GM19099 (cell line): Measurements from ENCODE around the gene ADH4.

Experiments
- POLR2A ChIP-seq: IDR thresholded peaks from 3 replicates; pipeline ENCODE4 v1.6.1; 2011; ENCODE audit warnings: low read depth; ENCODE audit not compliant: insufficient read length; ENCODE audit errors: extremely low read depth

Gene ADH4

DNA sequence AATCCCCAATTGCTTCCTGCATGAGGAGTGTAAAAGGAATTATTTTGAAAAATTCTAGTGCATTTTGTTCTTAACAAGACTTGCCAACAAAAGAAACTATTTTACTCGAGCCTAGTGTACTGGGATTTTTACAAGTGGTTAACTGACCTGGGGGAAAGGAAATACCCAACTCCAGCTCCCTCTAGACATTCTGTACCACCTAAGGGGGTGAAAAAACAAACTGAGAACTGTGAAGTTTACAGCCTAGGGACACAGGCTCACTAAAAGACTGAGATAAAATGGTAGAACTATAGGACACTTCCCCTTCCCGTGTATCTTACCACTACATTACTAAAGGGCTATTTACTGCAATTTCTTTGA lies 52.9 kb downstream of the ADH4 start:
- TF ChIP-seq POLR2A = no peak

DNA sequence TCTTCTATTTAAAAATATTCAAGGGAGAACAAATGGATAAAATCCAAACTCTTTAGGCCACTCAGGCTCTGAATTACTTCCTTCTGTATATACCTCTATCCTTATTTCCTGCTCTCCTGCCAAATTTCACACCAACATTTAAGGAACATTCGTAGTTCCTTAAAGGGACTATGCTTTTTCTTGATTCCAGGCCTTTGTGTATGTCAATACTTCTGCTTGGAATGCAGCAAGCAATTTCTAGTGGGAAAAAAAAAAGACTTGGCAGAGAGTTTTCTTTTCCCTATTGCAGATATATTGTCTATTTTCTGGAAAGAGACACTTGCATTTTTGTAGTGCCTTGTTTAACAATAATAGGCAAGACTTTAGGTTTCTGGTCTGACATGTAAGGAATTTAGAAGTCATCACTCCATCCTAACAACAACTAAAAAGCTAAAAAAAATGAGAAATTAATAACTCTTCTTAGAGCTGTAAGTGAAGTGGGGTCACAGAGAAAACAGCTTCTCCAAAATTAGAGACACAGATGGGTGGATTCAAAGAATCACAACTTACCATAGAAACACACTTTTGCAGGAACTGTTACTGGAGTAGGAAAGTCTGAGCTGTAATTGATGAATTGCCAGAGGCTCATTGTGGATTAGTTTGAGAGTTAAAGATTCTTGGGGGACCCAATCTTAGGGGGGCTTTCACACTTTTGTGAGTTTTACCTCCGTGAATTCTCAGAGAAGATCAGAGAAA lies 53.4 kb downstream of the ADH4 start:
- TF ChIP-seq POLR2A = no peak

DNA sequence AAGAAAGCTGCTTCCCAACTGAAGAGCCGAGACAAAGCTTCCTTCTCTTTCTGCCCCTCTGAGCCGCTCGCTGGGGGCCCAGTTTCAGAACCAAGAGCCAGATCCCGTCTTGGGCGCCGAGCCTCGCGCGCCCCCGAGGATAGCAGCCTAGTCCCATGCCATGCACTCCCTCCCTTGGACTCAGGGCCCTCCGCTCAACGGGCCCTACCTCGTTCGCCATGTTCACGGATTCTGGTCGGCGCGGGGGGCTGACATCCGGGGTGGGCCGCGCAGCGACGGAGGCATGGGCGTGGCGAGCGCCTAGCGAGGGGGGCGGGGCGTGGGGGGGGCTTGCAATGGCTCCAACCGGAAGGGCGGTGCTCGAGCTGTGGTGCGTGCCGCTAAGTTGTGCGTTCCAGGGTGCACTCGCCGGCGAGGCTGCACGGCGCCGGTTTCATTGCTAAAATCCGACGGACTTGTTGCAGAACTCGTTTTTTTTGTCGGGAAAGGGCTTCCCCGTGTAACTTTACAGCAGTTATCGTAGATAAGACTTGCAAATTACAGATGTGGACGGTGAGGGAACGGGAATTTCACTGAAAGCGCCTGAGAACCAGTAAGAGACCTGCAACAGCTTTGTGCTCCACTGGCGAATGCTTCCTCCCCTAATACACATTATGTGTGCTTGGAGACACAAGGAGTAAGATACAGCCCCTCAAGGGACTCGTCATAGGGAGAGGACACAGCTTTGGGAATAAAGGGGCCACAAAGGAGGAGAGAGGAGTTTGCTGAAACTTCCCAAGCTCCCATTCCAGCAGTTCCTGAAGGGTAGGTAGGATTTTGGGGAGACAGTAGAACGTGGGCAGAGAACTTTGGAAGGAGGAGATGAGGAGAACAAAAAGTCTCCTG lies 55.4 kb downstream of the ADH4 start, which contains the start of gene ADH5:
Gene ADH5, minus strand, starts transcription at position 308 of the 885 bp plus-strand sequence. Its CDS starts 88 bp downstream, at position 220.
- TF ChIP-seq POLR2A = peak; percentile 96

DNA sequence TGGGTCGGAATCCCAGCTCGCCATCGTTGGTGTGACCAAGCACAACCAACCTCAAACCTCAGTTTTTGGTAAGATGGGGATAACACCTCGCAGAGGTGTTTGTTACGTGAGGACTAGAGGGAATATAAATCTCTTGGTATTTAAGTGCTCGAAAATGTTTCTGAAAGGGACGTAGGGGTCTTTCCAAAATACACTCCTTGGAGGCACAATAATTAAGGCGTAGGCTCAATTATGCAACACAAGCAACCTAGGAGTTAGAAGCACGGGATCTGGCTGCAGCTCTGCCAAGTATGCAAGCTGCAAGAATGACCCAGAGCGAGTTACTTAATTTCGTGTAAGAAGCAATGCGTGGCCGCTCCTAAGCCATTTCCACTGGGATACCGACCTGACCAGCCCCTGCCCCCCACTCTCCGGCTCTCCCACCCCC lies 56.1 kb downstream of the ADH4 start:
- TF ChIP-seq POLR2A = no peak

DNA sequence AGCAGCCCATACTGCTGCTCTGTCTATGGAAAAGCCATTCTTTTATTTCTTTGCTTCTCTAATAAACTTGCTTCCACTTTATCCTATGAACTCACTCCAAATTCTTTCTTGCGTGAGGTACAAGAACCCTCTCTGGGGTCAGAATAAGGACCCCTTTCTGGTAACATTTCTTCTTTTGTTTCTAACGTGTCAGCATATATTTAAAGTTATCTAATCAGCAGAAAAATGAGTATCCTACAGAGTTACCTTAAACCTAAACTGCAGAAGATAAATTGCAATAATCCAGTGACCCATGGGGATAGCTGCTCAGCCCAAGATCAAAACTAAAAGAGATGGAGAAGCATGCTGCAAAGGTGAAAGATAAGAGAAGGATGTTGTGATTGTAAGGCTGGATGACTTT lies 59.5 kb downstream of the ADH4 start:
- TF ChIP-seq POLR2A = no peak

DNA sequence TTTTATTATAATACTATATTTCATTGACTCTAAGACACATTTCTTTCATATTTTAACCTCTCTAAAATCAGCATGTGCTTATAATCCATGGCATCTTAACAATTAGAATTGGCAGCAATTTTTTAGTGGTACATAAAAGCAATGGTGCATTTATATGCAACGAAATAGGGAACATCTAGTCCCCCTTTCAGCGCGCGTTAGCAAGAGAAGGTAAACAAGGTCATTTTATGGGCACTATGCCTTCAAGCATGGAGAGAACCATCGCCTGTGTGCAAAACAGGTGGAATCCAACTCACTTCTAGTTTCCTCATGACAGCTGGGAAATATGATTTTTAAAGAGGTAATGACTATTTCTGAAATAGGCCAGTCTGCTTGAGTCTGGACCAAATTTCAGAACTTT lies 61.9 kb downstream of the ADH4 start:
- no peak for TF ChIP-seq POLR2A

DNA sequence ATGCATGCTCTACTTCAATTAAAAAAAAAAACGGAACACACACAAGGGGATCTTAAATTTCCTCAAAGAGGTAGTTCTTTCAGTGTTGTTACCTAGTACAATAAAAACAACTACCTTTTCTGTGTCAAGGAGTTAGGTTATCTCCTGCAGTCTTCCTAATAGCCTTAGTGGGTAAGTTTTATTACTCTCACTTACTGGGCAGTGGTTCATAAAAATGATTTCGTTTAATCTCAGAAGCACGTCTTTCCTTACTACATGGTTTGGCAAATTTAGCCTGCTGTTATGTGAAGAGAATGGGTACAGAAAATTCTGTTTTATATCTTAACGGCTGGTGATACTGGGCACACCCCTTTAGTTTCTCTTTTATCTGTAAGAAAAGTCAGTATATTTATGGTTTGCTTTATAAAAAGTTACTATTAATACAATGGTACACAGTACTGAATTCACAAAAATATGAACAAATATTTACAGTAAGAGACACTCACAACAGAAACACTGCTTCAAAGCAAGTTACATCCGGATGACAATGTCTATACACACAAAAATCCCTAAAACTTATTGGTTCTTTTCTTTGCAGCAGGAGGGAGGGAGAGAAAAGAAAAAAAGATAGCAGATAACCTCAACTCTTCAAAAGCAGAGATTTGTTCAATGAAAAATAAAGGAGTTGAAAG lies 64.3 kb downstream of the ADH4 start:
- no peak for TF ChIP-seq POLR2A

DNA sequence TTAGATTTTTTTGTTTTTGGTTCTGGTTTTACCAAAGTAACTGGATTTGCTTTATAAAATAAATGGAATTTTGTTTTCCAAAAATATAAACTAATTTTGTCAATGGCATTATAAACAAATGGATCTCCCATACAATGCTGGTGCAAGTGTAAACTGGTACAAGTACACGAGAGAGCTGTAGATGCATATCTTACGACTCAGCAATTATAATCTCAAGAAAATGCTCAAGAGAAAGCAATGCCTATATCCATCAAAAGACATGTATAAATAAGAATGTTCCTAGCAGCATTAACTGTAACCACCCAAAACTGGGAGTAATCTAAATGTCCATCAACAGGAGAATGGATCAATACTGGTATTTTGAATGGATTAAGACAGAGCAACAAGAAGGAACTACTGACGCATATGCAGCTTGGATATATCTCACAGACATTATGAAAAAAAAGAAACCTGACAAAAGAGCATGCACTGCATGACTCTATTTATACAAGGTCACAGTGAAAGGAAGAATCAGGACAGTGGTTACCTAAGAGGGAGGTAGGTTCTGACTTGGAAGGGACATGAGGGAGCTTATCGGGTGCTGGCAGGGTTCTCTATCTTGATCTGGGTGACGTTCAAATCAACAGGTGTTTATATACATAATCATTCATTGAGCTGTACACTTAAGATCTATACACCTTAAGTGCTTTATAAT lies 65.0 kb downstream of the ADH4 start:
- no peak for TF ChIP-seq POLR2A

DNA sequence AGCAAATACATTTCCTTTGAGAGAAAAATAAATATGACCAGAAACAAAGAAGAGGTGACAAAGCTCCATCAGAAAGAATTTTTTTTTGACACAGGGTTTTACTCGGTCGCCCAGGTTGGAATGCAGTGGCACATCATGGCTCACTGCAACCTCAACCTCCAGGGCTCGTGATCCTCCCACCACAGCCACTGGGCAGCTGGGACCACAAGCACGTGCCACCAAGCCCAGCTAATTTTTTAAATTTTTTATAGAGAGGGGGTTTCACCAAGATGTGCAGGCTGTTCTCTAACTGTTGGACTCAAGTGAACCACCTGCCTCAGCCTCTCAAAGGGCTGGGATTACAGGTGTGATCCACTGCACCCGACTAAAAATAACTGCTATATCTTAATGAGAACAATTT lies 65.8 kb downstream of the ADH4 start:
- no peak for TF ChIP-seq POLR2A

DNA sequence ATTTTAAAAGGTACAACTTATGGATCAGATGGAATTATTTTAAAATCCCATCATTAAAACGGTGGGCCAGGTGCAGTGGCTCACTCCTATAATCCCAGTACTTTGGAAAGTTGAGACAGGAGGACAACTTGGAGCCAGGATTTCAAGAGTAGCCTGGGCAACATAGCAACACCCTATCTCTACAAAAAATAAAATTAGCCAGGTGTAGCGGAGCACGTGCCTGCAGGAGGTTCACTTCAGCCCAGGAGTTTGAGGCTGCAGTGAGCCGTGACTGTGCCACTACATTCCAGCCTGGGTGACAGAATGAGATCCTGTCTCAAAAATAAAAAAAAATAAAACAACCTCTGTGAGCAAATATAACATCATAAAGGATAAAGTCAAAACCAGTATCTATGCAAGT lies 66.9 kb downstream of the ADH4 start:
- no peak for TF ChIP-seq POLR2A

DNA sequence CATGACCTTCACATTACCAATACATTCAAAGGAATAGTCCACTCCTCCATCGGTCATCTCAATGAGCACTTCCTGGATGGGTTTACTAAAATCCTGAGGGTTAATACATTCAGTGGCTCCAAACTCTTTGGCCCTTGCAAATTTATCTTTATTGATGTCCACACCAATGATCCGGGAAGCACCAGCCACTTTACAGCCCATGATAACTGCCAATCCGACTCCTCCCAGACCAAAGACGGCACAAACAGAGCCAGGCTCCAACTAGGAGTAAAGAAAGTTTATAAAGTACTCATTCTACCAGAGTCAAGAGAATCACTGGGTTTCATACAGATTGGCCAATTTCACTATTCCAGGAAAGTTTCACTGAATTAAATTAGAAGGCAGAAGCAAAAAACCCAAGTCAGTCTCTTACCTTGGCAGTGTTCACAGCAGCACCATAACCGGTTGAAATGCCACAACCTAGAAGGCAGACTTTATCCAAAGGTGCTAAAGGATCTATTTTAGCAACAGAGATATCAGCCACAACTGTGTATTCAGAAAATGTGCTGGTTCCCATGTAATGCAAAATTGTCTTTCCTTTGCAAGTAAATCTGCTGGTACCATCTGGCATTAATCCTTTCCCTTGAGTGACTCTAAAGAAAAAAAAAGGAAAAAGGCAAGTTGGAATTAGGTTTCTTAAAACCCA lies 67.7 kb downstream of the ADH4 start:
- TF ChIP-seq POLR2A = no peak

DNA sequence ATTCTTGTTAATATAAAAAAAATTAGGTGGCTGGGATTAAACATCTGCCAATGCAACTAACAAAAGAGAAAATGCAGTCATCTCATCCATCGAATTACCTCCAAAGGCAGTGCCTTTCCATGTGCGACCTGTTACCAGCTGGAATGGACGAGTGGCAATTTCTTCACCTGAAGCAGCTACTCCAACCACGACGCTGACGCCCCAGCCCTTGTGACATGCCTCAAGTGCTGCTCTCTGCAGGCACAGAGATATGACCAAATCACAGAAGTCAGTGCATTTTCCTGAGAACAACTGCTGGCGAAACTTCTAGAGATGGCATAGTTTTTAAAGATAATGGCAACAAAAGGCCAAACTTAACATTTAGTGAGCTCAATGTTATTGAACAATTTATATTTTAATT lies 69.3 kb downstream of the ADH4 start:
- no peak for TF ChIP-seq POLR2A
